SK-N-SH treated with all-trans-retinoic acid at 6 μM for 48 hours (cell line): ENCODE results near the gene RASGEF1C.

Source experiments
- ATAC-seq: fragments of 200-7000 bp; cut with Tn5 transposase; 3 replicates; pipeline ENCODE4 v1.9.1; 2020; ENCODE audit warnings: mild to moderate bottlenecking, moderate library complexity
- ARNTL ChIP-seq: fragments of 450-650 bp; formaldehyde crosslinking; IDR thresholded peaks from 2 replicates; pipeline ENCODE4 v1.5.0; 2020; ENCODE audit warnings: low read depth, mild to moderate bottlenecking, moderate library complexity, borderline replicate concordance
- BACH2 ChIP-seq: fragments of 250-450 bp; sonication (Bioruptor Pico); IDR thresholded peaks from 2 replicates; pipeline ENCODE4 v1.9.0; 2021; ENCODE audit warnings: mild to moderate bottlenecking, borderline replicate concordance
- CREB5 ChIP-seq: fragments of 250-450 bp; sonication (Bioruptor Pico); IDR thresholded peaks from 2 replicates; pipeline ENCODE4 v1.5.1; 2020; ENCODE audit warnings: low read depth, mild to moderate bottlenecking, moderate library complexity
- CSDC2 ChIP-seq: fragments of 250-450 bp; sonication (Bioruptor Pico); IDR thresholded peaks from 2 replicates; pipeline ENCODE4 v1.5.0; 2020; ENCODE audit warnings: mild to moderate bottlenecking, moderate library complexity
- CSRNP3 ChIP-seq: fragments of 250-450 bp; sonication (Bioruptor Pico); IDR thresholded peaks from 2 replicates; pipeline ENCODE4 v1.5.1; 2021; ENCODE audit warnings: mild to moderate bottlenecking, moderate library complexity
- ESRRG ChIP-seq: fragments of 250-450 bp; sonication (Bioruptor Pico); IDR thresholded peaks from 2 replicates; pipeline ENCODE4 v1.6.1; 2021; ENCODE audit warnings: mild to moderate bottlenecking
- GLIS3 ChIP-seq: fragments of 250-450 bp; sonication (Bioruptor Pico); IDR thresholded peaks from 2 replicates; pipeline ENCODE4 v1.5.0; 2020; ENCODE audit warnings: mild to moderate bottlenecking, moderate library complexity
- ISL1 ChIP-seq: fragments of 250-450 bp; sonication (Bioruptor Pico); IDR thresholded peaks from 2 replicates; pipeline ENCODE4 v2.1.2; 2022; ENCODE audit warnings: mild to moderate bottlenecking, moderate library complexity
- OSR1 ChIP-seq: fragments of 250-450 bp; sonication (Bioruptor Pico); IDR thresholded peaks from 2 replicates; pipeline ENCODE4 v1.8.0; 2022; ENCODE audit warnings: moderate library complexity, mild to moderate bottlenecking, inconsistent platforms
- PATZ1 ChIP-seq: fragments of 250-450 bp; sonication (Bioruptor Pico); IDR thresholded peaks from 2 replicates; pipeline ENCODE4 v1.8.0; 2020; ENCODE audit warnings: mild to moderate bottlenecking, moderate library complexity, borderline replicate concordance
- POU6F1 ChIP-seq: fragments of 250-450 bp; sonication (Bioruptor Pico); IDR thresholded peaks from 2 replicates; pipeline ENCODE4 v1.8.0; 2021; ENCODE audit warnings: low read depth, mild to moderate bottlenecking, moderate library complexity, borderline replicate concordance
- PPARA ChIP-seq: fragments of 250-450 bp; sonication (Bioruptor Pico); IDR thresholded peaks from 2 replicates; pipeline ENCODE4 v1.5.0; 2020; ENCODE audit warnings: mild to moderate bottlenecking, borderline replicate concordance
- RARB ChIP-seq: fragments of 250-450 bp; sonication (Bioruptor Pico); IDR thresholded peaks from 2 replicates; pipeline ENCODE4 v1.8.0; 2021; ENCODE audit warnings: mild to moderate bottlenecking, moderate library complexity
- SNAI2 ChIP-seq: fragments of 250-450 bp; sonication (Bioruptor Pico); IDR thresholded peaks from 2 replicates; pipeline ENCODE4 v1.5.0; 2020; ENCODE audit warnings: mild to moderate bottlenecking, moderate library complexity
- TCF4 ChIP-seq: fragments of 250-450 bp; sonication (Bioruptor Pico); IDR thresholded peaks from 2 replicates; pipeline ENCODE4 v1.8.0; 2021; ENCODE audit warnings: mild to moderate bottlenecking, moderate library complexity, borderline replicate concordance
- TOX ChIP-seq: fragments of 250-450 bp; sonication (Bioruptor Pico); IDR thresholded peaks from 2 replicates; pipeline ENCODE4 v1.8.0; 2021; ENCODE audit warnings: mild to moderate bottlenecking, moderate library complexity, borderline replicate concordance
- ZC3H10 ChIP-seq: fragments of 250-450 bp; sonication (Bioruptor Pico); IDR thresholded peaks from 2 replicates; pipeline ENCODE4 v1.5.1; 2021; ENCODE audit warnings: mild to moderate bottlenecking, moderate library complexity
- ZFP3 ChIP-seq: fragments of 250-450 bp; sonication (Bioruptor Pico); IDR thresholded peaks from 2 replicates; pipeline ENCODE4 v1.5.0; 2020; ENCODE audit warnings: mild to moderate bottlenecking, moderate library complexity
- ZFP30 ChIP-seq: fragments of 450-650 bp; formaldehyde crosslinking; IDR thresholded peaks from 2 replicates; pipeline ENCODE4 v1.5.0; 2022; ENCODE audit warnings: mild to moderate bottlenecking, moderate library complexity
- ZNF565 ChIP-seq: fragments of 450-650 bp; formaldehyde crosslinking; conservative IDR thresholded peaks from 2 replicates; pipeline ENCODE4 v1.5.0; 2020; ENCODE audit warnings: low read depth, mild to moderate bottlenecking, moderate library complexity
- ZNF70 ChIP-seq: fragments of 450-650 bp; formaldehyde crosslinking; IDR thresholded peaks from 2 replicates; pipeline ENCODE4 v1.5.0; 2020; ENCODE audit warnings: mild to moderate bottlenecking, moderate library complexity
- ZNF8 ChIP-seq: fragments of 450-650 bp; formaldehyde crosslinking; IDR thresholded peaks from 2 replicates; pipeline ENCODE4 v1.5.0; 2020; ENCODE audit warnings: mild to moderate bottlenecking, moderate library complexity

RASGEF1C gene

GRCh38 chr5:180128671-180129261 lies 80.2 kb downstream of the RASGEF1C start:
- no peak for ATAC-seq
- TF ChIP-seq ISL1 (CRISPR knock-in tag) (no peak), OSR1 (CRISPR knock-in tag) (no peak), ESRRG (no peak), ZNF565 (no peak), SNAI2 (CRISPR knock-in tag) (no peak), ZFP30 (no peak), PPARA (CRISPR knock-in tag) (no peak), CREB5 (CRISPR knock-in tag) (no peak), ARNTL (no peak), RARB (no peak), ZNF70 (CRISPR knock-in tag) (no peak), ZFP3 (no peak), BACH2 (CRISPR knock-in tag) (no peak), TOX (CRISPR knock-in tag) (no peak), PATZ1 (no peak), CSRNP3 (no peak), GLIS3 (CRISPR knock-in tag) (no peak)

GRCh38 chr5:180127682-180128670 lies 81.0 kb downstream of the RASGEF1C start:
- no peak for TF ChIP-seq SNAI2 (CRISPR knock-in tag)
- no peak for TF ChIP-seq ESRRG
- no peak for TF ChIP-seq CSDC2 (CRISPR knock-in tag)
- TF ChIP-seq ARNTL: no peak
- no peak for TF ChIP-seq ZC3H10 (CRISPR knock-in tag)
- no peak for TF ChIP-seq ZNF70 (CRISPR knock-in tag)
- TF ChIP-seq ISL1 (CRISPR knock-in tag): no peak
- TF ChIP-seq OSR1 (CRISPR knock-in tag): no peak
- TF ChIP-seq CSRNP3: no peak
- TF ChIP-seq POU6F1 (CRISPR knock-in tag): no peak
- TF ChIP-seq ZNF8 (CRISPR knock-in tag): no peak
- no peak for TF ChIP-seq TCF4 (CRISPR knock-in tag)
- TF ChIP-seq PPARA (CRISPR knock-in tag): no peak
- no peak for TF ChIP-seq ZNF565
- no peak; the same call in 2 of the 3 replicates for ATAC-seq
